Epithelial cell of esophagus (primary cell): ENCODE results near the gene CENPO.
"Not testable (repeated sequence)": the region's sequence is repeated elsewhere in the genome, so short reads cannot be mapped to it uniquely, and the experiment has no call there.

ENCODE experiments used
- DNase-seq: peaks from one replicate; pipeline ENCODE4 v3.0.0; 2010; ENCODE audit warnings: low read depth
- H3K4me3 ChIP-seq: 2 replicates; pipeline ENCODE4 v1.5.1; 2011; ENCODE audit warnings: mild to moderate bottlenecking, low read length, control low read depth
- CTCF ChIP-seq: IDR thresholded peaks from 2 replicates; pipeline ENCODE4 v1.5.1; 2011; ENCODE audit warnings: low read depth, mild to moderate bottlenecking, low read length, control low read depth, inconsistent platforms; ENCODE audit not compliant: insufficient read depth; ENCODE audit errors: missing control alignments

The CENPO gene

DNA sequence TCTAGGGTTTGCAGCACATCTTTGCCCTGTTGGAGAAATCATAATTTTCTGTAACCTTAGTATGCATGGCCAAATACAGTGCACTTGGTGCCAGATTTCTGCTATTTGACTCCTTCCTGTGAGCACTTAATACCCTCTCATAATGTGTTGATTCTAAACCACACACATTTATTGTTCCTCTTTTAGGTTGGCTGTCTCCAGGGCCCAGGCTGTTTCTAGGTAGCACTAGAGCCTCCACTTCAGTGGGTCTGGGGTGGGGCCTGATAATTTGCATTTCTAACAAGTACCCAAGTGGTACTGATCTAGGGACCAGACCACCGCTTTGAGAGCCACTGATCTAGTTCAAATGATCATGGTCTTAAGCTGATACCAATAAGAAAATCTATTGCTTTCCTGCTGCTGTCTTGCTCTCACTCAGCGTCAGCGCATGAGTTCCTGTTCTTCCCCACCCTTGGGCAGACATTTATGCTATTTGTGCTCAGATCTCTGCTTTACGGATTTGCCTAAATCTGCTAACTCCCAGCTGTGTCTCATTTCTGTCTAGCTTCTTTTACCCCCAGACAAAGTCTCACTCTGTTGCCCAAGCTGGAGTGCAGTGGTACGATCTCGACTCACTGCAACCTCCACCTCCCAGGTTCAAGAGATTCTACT, 7.4 kb upstream of the CENPO start:
- DNase-seq = no peak
- no peak overlapping the region for H3K4me3 ChIP-seq
- TF ChIP-seq CTCF = no peak

DNA sequence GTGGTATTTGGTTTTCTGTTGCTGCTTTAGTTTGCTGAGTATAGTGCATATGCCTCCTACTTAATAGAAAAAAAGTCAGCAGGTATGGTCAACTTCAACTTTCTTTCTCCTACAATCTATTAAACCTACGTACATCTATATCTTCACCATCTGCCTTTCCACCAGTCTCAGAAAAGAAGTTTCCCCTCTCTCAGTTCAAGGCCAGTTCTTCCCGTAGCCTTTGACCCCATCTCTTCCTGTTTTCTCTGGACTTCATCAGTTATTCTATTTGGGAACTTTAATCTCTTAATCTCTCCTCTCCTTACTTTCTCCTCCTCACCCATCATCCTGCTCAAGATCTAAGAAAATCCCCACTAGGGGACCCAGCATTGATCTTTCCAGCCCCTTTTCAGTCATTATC, 5.7 kb upstream of the CENPO start:
- no peak for DNase-seq
- no peak overlapping the region for H3K4me3 ChIP-seq
- no peak for TF ChIP-seq CTCF

- no peak overlapping the region for H3K4me3 ChIP-seq
- no peak for TF ChIP-seq CTCF
- DNase-seq = no peak
Observed at GRCh38 chr2:24788816-24789215, 4.4 kb upstream of the CENPO start.

DNA sequence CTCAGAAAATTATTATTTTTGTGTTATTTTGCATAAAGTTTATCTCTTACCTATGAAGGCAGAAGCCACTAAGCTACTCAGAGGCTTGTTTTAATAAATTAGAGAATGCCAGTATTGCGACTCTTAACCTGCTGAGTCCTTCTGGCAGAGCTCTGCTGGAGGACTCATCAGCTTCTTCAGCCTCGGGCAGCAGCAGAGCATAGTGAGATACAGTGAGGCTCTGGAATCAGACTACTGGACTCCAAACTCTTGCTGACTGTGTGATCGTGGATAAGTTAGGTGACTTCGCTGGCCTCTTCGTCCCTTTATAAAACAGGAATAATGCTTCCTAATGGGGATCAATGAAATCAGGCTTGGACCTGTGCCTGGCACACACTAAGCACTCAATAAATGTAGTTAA, 1.8 kb upstream of the CENPO start:
- no peak for DNase-seq
- H3K4me3 ChIP-seq = no peak overlapping the region
- no peak for TF ChIP-seq CTCF

DNA sequence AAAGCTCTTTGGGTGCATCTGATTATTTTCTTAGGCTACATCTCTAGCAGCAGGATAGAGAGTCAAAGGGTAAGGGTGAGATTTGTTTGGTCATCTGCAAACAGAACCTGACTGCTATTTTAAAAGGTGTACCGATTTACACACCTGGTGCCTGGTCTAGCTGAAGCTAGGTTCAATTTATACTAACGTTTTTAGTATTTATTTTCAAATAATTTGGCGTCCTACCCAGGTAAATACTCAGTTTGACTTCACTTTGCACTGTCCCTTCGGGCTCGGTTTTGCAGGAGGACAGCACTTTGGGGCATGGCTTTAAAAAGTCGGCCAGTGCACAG, 717 bp upstream of the CENPO start:
- TF ChIP-seq CTCF = no peak
- DNase-seq = no peak
- H3K4me3 ChIP-seq = peak overlapping the region; percentile 78

- peak; percentile 25 for DNase-seq
- H3K4me3 ChIP-seq = peak overlapping the region; percentile 78
- no peak for TF ChIP-seq CTCF
Observed at GRCh38 chr2:24793761-24794435, 673 bp downstream of the CENPO start.

GRCh38 chr2:24797644-24798043, 4.4 kb downstream of the CENPO start:
- DNase-seq = no peak
- TF ChIP-seq CTCF = no peak
- H3K4me3 ChIP-seq = no peak overlapping the region

DNA sequence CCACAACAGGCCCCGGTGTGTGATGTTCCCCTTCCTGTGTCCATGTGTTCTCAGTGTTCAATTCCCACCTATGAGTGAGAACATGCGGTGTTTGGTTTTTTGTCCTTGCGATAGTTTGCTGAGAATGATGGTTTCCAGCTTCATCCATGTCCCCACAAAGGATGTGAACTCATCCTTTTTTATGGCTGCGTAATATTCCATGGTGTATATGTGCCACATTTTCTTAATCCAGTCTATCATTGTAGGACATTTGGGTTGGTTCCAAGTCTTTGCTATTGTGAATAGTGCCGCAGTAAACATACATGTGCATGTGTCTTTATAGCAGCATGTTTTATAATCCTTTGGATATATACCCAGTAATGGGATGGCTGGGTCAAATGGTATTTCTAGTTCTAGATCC, 7.3 kb downstream of the CENPO start:
- not testable (repeated sequence) for H3K4me3 ChIP-seq, DNase-seq

GRCh38 chr2:24805811-24806660, 12.8 kb downstream of the CENPO start:
- H3K4me3 ChIP-seq, DNase-seq: not testable (repeated sequence)
